PC-3 (cell line): ENCODE data around the gene NSG2. TPM values are rescaled to one million over a fixed set of nuclear protein-coding genes. Genes with fewer than 3 reads are reported as not detected.

ENCODE experiments used
- ATAC-seq: fragments of 200-7000 bp; cut with Tn5 transposase; 2 replicates; pipeline ENCODE4 v1.9.1; 2020; ENCODE audit warnings: mild to moderate bottlenecking, moderate library complexity
- BruUV-seq: library from RNA; stranded (reverse); fragments of 400-500 nt; replicated peaks from 2 replicates; lab custom pipeline; 2021; lab: Mats Ljungman, UMichigan
- CTCF ChIA-PET: fragments of 300-600 bp; sonication (Branson Sonifier 250); formaldehyde crosslinking; loops from one replicate; lab custom pipeline; 2022; ENCODE audit warnings: antibody characterized with exemption; lab: Charles Lee
- POLR2A ChIA-PET: fragments of 300-600 bp; sonication (Branson Sonifier 250); formaldehyde crosslinking; loops from one replicate; lab custom pipeline; 2022; ENCODE audit warnings: antibody characterized with exemption; ENCODE audit not compliant: unreplicated experiment; lab: Charles Lee
- DNase-seq: peaks from one replicate; pipeline ENCODE4 v3.0.0-alpha.2; 2015
- H2AFZ ChIP-seq: fragments of 300-600 bp; sonication (generic); 2 replicates; pipeline ENCODE4 v1.6.0; 2016; ENCODE audit warnings: antibody characterized with exemption, low read length
- H3F3A ChIP-seq: fragments of 300-600 bp; sonication (generic); one replicate; pipeline ENCODE4 v1.6.0; 2017; ENCODE audit warnings: antibody characterized with exemption, low read length, control low read depth, mild to moderate bottlenecking; ENCODE audit not compliant: unreplicated experiment
- H3K27ac ChIP-seq: fragments of 300-600 bp; sonication (generic); 2 replicates; pipeline ENCODE4 v1.5.1; 2016; ENCODE audit warnings: mild to moderate bottlenecking, low read length
- H3K27me3 ChIP-seq: fragments of 300-600 bp; sonication (generic); 2 replicates; pipeline ENCODE4 v1.6.1; 2016; ENCODE audit warnings: low read length, mixed read lengths
- H3K36me3 ChIP-seq: fragments of 300-600 bp; sonication (generic); 2 replicates; pipeline ENCODE4 v1.6.1; 2016; ENCODE audit warnings: low read depth, mixed run types, low read length, mixed read lengths
- H3K4me1 ChIP-seq: fragments of 300-600 bp; sonication (generic); 2 replicates; pipeline ENCODE4 v1.5.1; 2016; ENCODE audit warnings: low read length; ENCODE audit not compliant: insufficient read depth
- H3K4me2 ChIP-seq: fragments of 300-600 bp; sonication (generic); 2 replicates; pipeline ENCODE4 v1.6.0; 2016; ENCODE audit warnings: low read length
- H3K4me3 ChIP-seq: fragments of 300-600 bp; sonication (generic); 2 replicates; pipeline ENCODE4 v1.5.1; 2016; ENCODE audit warnings: mild to moderate bottlenecking, low read length, mixed read lengths
- H3K79me2 ChIP-seq: fragments of 300-600 bp; sonication (generic); 2 replicates; pipeline ENCODE4 v1.6.1; 2017; ENCODE audit warnings: low read length, mixed read lengths
- H3K9ac ChIP-seq: fragments of 300-600 bp; sonication (generic); 2 replicates; pipeline ENCODE4 v1.6.0; 2016; ENCODE audit warnings: mild to moderate bottlenecking, low read length
- H3K9me2 ChIP-seq: fragments of 300-600 bp; sonication (generic); replicated peaks from 2 replicates; pipeline ENCODE4 v1.6.1; 2016; ENCODE audit warnings: mixed run types, low read length, mixed read lengths
- H3K9me3 ChIP-seq: fragments of 300-600 bp; sonication (generic); 2 replicates; pipeline ENCODE4 v1.6.1; 2016; ENCODE audit warnings: low read length, mixed read lengths
- H4K20me1 ChIP-seq: fragments of 300-600 bp; sonication (generic); 2 replicates; pipeline ENCODE4 v1.6.1; 2016; ENCODE audit warnings: low read length, mixed read lengths
- CTCF ChIP-seq: fragments of 300-600 bp; sonication (generic); conservative IDR thresholded peaks from 2 replicates; pipeline ENCODE4 v1.5.1; 2017; ENCODE audit warnings: antibody characterized with exemption, low read depth, mild to moderate bottlenecking, low read length
- EZH2 ChIP-seq: fragments of 300-600 bp; sonication (generic); IDR thresholded peaks from one replicate; pipeline ENCODE4 v1.6.1; 2017; ENCODE audit warnings: antibody characterized with exemption, mild to moderate bottlenecking, low read length; ENCODE audit not compliant: unreplicated experiment
- EZH2phosphoT487 ChIP-seq: fragments of 300-600 bp; sonication (generic); IDR thresholded peaks from 2 replicates; pipeline ENCODE4 v1.6.1; 2018; ENCODE audit warnings: mild to moderate bottlenecking, antibody characterized with exemption, low read length, borderline replicate concordance
- intact Hi-C: fragments of 100-400 bp; cut with micrococcal nuclease; formaldehyde crosslinking; loops from 2 replicates; pipeline ENCODE4 v1.9.0; 2023
- total RNA-seq: library from RNA; depleted of rRNA; stranded (reverse); fragments of >200 nt; gene quantifications from 2 replicates; pipeline ENCODE4 v1.2.3, GENCODE V29; 2014; rRNA removed

The NSG2 gene
- total RNA-seq, 1 experiment from 2014 or later: 0.07 TPM

- ChIA-PET CTCF (no interaction called here), POLR2A (no interaction called here)
- no peaks in the 10 kb centered on the region for H4K20me1 ChIP-seq
- no peaks in the 10 kb centered on the region for H3K79me2 ChIP-seq
- no peak for ATAC-seq
- peaks cover 31% of the 10 kb centered on the region for H3K27me3 ChIP-seq
- H3K9me2 ChIP-seq: no peaks in the 10 kb centered on the region
- no peak overlapping the region for H3K4me3 ChIP-seq
- intact Hi-C loops: no loop called here
- H3F3A ChIP-seq: no peaks in the 10 kb centered on the region
- H3K4me1 ChIP-seq: peaks cover 10% of the 10 kb centered on the region
- no peak overlapping the region for H3K4me2 ChIP-seq
- no peak for DNase-seq
- TF ChIP-seq EZH2phosphoT487 (no peak), CTCF (no peak), EZH2 (no peak)
- H2AFZ ChIP-seq: no peak overlapping the region
- no peak overlapping the region for H3K27ac ChIP-seq
- BruUV-seq: no TSS peak
- no peak overlapping the region for H3K9ac ChIP-seq
- no peaks in the 10 kb centered on the region for H3K36me3 ChIP-seq
- no peaks in the 10 kb centered on the region; the same call in 1 of the 2 replicates for H3K9me3 ChIP-seq
Measured at GRCh38 chr5:174155706-174156105, 110.2 kb downstream of the NSG2 start.

- H3K36me3 ChIP-seq: no peaks in the 10 kb centered on the region
- H2AFZ ChIP-seq: no peak overlapping the region
- no peak overlapping the region for H3K9ac ChIP-seq
- ChIA-PET CTCF (no interaction called here), POLR2A (no interaction called here)
- H4K20me1 ChIP-seq: no peaks in the 10 kb centered on the region
- intact Hi-C loops: no loop called here
- peaks cover 10% of the 10 kb centered on the region for H3K4me1 ChIP-seq
- no peak overlapping the region for H3K4me3 ChIP-seq
- no peak for TF ChIP-seq CTCF
- no peak for TF ChIP-seq EZH2phosphoT487
- TF ChIP-seq EZH2: no peak
- no peak for ATAC-seq
- H3K79me2 ChIP-seq: no peaks in the 10 kb centered on the region
- H3K27ac ChIP-seq: no peak overlapping the region
- H3K9me3 ChIP-seq: no peaks in the 10 kb centered on the region; the same call in 1 of the 2 replicates
- no peaks in the 10 kb centered on the region for H3F3A ChIP-seq
- DNase-seq: no peak
- H3K4me2 ChIP-seq: no peak overlapping the region
- BruUV-seq: no TSS peak
- no peaks in the 10 kb centered on the region for H3K9me2 ChIP-seq
- H3K27me3 ChIP-seq: peaks cover 31% of the 10 kb centered on the region
Measured at GRCh38 chr5:174157048-174157447, 111.5 kb downstream of the NSG2 start.

Other genes starting within 250 kb of the NSG2 start
- 26.2 and 37.0 TPM in 2 replicates for gene CPEB4, start 157.4 kb upstream of the NSG2 start, total RNA-seq
- not detected in 2 replicates for gene C5orf47, start 56.5 kb upstream of the NSG2 start, total RNA-seq